ENCODE results near the gene FOXF1.

The FOXF1 gene

GRCh38 chr16:86531641-86532525 is 21.6 kb downstream of the FOXF1 start:
- Histone ChIP-seq H3K36me3 (ENCODE audit: control insufficient read depth, insufficient read depth, low read length) (no peaks in the 10 kb centered on the region), H3K9ac (no peak overlapping the region), H3K27ac (no peak overlapping the region), H3K4me1 (peaks cover 3% of the 10 kb centered on the region), H3K9me3 (ENCODE audit: control insufficient read depth, low read length) (no peaks in the 10 kb centered on the region), H3K79me2 (no peaks in the 10 kb centered on the region), H3K4me3 (ENCODE audit: low read depth, low read length) (no peak overlapping the region), H3K27me3 (ENCODE audit: control insufficient read depth, insufficient read depth, low read length) (no peaks in the 10 kb centered on the region), H3K4me2 (ENCODE audit: low read length) (no peak overlapping the region), H2AFZ (no peak overlapping the region)
- no peak for TF ChIP-seq CTCF (IDR thresholded peaks at IDR 0.05)

- H3K79me2 ChIP-seq = no peaks in the 10 kb centered on the region
- no peak overlapping the region for H3K4me3 ChIP-seq (ENCODE audit: low read depth, low read length)
- no peak overlapping the region for H2AFZ ChIP-seq
- H3K27me3 ChIP-seq (ENCODE audit: control insufficient read depth, insufficient read depth, low read length) = no peaks in the 10 kb centered on the region
- H3K4me2 ChIP-seq (ENCODE audit: low read length) = no peak overlapping the region
- H3K27ac ChIP-seq = no peak overlapping the region
- no peak for TF ChIP-seq CTCF (IDR thresholded peaks at IDR 0.05)
- no peaks in the 10 kb centered on the region for H3K9me3 ChIP-seq (ENCODE audit: control insufficient read depth, low read length)
- no peaks in the 10 kb centered on the region for H3K36me3 ChIP-seq (ENCODE audit: control insufficient read depth, insufficient read depth, low read length)
- H3K4me1 ChIP-seq = peaks cover 2% of the 10 kb centered on the region
- H3K9ac ChIP-seq = no peak overlapping the region
These were observed 22.1 kb downstream of the FOXF1 start for GRCh38 chr16:86532526-86532815.

GRCh38 chr16:86533076-86533475 is 22.7 kb downstream of the FOXF1 start:
- Histone ChIP-seq H3K27me3 (ENCODE audit: control insufficient read depth, insufficient read depth, low read length) (no peaks in the 10 kb centered on the region), H3K4me1 (no peaks in the 10 kb centered on the region), H3K9ac (no peak overlapping the region), H3K4me3 (ENCODE audit: low read depth, low read length) (no peak overlapping the region), H3K79me2 (no peaks in the 10 kb centered on the region), H2AFZ (no peak overlapping the region), H3K9me3 (ENCODE audit: control insufficient read depth, low read length) (no peaks in the 10 kb centered on the region), H3K4me2 (ENCODE audit: low read length) (no peak overlapping the region), H3K27ac (no peak overlapping the region), H3K36me3 (ENCODE audit: control insufficient read depth, insufficient read depth, low read length) (no peaks in the 10 kb centered on the region)
- TF ChIP-seq CTCF (IDR thresholded peaks at IDR 0.05) = no peak

GRCh38 chr16:86533767-86534351 is 23.5 kb downstream of the FOXF1 start:
- Histone ChIP-seq H3K4me3 (ENCODE audit: low read depth, low read length) (no peak overlapping the region), H3K79me2 (no peaks in the 10 kb centered on the region), H3K27ac (no peak overlapping the region), H3K4me1 (no peaks in the 10 kb centered on the region), H3K36me3 (ENCODE audit: control insufficient read depth, insufficient read depth, low read length) (no peaks in the 10 kb centered on the region), H3K9ac (no peak overlapping the region), H3K4me2 (ENCODE audit: low read length) (no peak overlapping the region), H2AFZ (no peak overlapping the region), H3K9me3 (ENCODE audit: control insufficient read depth, low read length) (no peaks in the 10 kb centered on the region), H3K27me3 (ENCODE audit: control insufficient read depth, insufficient read depth, low read length) (no peaks in the 10 kb centered on the region)
- no peak for TF ChIP-seq CTCF (IDR thresholded peaks at IDR 0.05)

All from parathyroid adenoma (tissue), 2 donors.